OCI-LY3 (cell line): ENCODE data around the gene ADAMTS19.

Source experiments
- H2AFZ ChIP-seq: fragments of 200-600, 300-600 bp; shearing (Covaris generic); 2 replicates; pipeline ENCODE4 v1.6.0; 2014; ENCODE audit warnings: antibody characterized with exemption, low read depth, low read length
- H3K27ac ChIP-seq: fragments of 200-600, 300-600 bp; sonication (generic); 2 replicates; pipeline ENCODE4 v1.5.1; 2014; ENCODE audit warnings: mild to moderate bottlenecking, low read length, moderate library complexity, mixed read lengths
- H3K27me3 ChIP-seq: fragments of 200-600, 300-600 bp; sonication (generic); 2 replicates; pipeline ENCODE4 v1.6.1; 2014; ENCODE audit warnings: low read depth, low read length, mixed read lengths
- H3K36me3 ChIP-seq: fragments of 200-600, 300-600 bp; sonication (generic); replicated peaks from 2 replicates; pipeline ENCODE3; 2014; ENCODE audit warnings: low read depth, low read length, mixed read lengths
- H3K4me1 ChIP-seq: fragments of 300-600, 200-600 bp; sonication (generic); 2 replicates; pipeline ENCODE4 v1.6.1; 2014; ENCODE audit warnings: low read length, mixed read lengths
- H3K4me2 ChIP-seq: fragments of 200-600, 300-600 bp; sonication (generic); 2 replicates; pipeline ENCODE4 v1.6.1; 2014; ENCODE audit warnings: low read length, mixed read lengths
- H3K4me3 ChIP-seq: fragments of 300-600, 200-600 bp; sonication (generic); 2 replicates; pipeline ENCODE4 v1.5.1; 2014; ENCODE audit warnings: antibody characterized with exemption, mild to moderate bottlenecking, low read length, moderate library complexity
- H3K79me2 ChIP-seq: fragments of 300-600, 200-600 bp; shearing (Covaris generic); 2 replicates; pipeline ENCODE4 v1.6.1; 2014; ENCODE audit warnings: mild to moderate bottlenecking, low read length, mixed read lengths
- H3K9ac ChIP-seq: fragments of 300-600, 200-600 bp; shearing (Covaris generic); 2 replicates; pipeline ENCODE4 v1.6.0; 2014; ENCODE audit warnings: mild to moderate bottlenecking, low read length, moderate library complexity
- H3K9me3 ChIP-seq: fragments of 200-600, 300-600 bp; shearing (Covaris generic); 2 replicates; pipeline ENCODE4 v1.6.1; 2014; ENCODE audit warnings: low read length, mixed read lengths; ENCODE audit not compliant: insufficient read depth
- H4K20me1 ChIP-seq: fragments of 200-600, 300-600 bp; sonication (generic); 2 replicates; pipeline ENCODE4 v1.6.1; 2016; ENCODE audit warnings: low read length, mixed read lengths; ENCODE audit not compliant: insufficient read depth
- EZH2phosphoT487 ChIP-seq: fragments of 200-600 bp; shearing (Covaris generic); IDR thresholded peaks from 2 replicates; pipeline ENCODE4 v1.6.1; 2018; ENCODE audit warnings: antibody characterized with exemption, mixed run types, low read depth
- TF ChIP-seq, protein P1 (sequence below): fragments of 200-600, 300-600 bp; sonication (generic); IDR thresholded peaks from 2 replicates; pipeline ENCODE4 v1.5.1; 2014; ENCODE audit warnings: antibody characterized with exemption, low read length, low read depth

ADAMTS19 gene

DNA sequence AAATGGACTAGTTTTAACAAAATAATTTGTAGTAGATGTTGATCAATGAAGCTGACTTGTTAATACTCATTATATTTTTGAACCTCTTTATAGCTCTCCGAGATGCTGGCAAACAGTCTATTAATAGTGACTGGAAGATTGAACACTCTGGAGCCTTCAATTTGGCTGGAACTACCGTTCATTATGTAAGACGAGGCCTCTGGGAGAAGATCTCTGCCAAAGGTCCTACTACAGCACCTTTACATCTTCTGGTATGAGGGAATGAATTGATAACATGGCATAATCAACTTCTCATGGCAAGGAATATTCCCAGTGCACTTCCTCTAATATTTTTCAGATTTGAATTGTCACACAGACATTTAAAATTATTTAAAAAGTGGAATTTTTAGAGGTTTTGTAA lies 219.6 kb downstream of the ADAMTS19 start:
- Histone ChIP-seq H3K4me1 (no peaks in the 10 kb centered on the region), H3K27ac (no peak overlapping the region), H3K4me2 (no peak overlapping the region), H4K20me1 (no peaks in the 10 kb centered on the region), H2AFZ (no peak overlapping the region), H3K9ac (no peak overlapping the region), H3K36me3 (no peaks in the 10 kb centered on the region), H3K4me3 (no peak overlapping the region), H3K27me3 (no peaks in the 10 kb centered on the region), H3K9me3 (no peaks in the 10 kb centered on the region), H3K79me2 (no peaks in the 10 kb centered on the region)
- TF ChIP-seq, protein P1, sequence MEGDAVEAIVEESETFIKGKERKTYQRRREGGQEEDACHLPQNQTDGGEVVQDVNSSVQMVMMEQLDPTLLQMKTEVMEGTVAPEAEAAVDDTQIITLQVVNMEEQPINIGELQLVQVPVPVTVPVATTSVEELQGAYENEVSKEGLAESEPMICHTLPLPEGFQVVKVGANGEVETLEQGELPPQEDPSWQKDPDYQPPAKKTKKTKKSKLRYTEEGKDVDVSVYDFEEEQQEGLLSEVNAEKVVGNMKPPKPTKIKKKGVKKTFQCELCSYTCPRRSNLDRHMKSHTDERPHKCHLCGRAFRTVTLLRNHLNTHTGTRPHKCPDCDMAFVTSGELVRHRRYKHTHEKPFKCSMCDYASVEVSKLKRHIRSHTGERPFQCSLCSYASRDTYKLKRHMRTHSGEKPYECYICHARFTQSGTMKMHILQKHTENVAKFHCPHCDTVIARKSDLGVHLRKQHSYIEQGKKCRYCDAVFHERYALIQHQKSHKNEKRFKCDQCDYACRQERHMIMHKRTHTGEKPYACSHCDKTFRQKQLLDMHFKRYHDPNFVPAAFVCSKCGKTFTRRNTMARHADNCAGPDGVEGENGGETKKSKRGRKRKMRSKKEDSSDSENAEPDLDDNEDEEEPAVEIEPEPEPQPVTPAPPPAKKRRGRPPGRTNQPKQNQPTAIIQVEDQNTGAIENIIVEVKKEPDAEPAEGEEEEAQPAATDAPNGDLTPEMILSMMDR, result no peak

DNA sequence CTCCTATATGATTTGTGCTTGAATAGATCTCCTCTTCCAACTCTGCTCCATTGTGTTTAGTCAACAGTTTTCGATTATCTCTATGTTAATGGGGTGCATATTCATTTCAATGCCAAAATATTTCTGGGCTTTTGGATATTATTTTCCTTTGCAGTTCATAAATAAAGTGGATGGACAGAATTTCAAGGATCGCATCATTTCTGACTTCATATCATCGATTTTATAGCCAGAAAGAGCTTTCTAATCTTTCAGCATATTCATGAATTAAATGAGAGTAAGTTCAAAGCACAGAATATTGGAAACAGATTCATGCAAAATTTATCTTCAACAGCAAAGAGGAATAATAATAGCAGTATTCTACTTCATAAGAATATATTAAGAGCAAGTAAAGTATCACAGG lies 227.8 kb downstream of the ADAMTS19 start:
- Histone ChIP-seq H3K4me1 (no peaks in the 10 kb centered on the region), H3K9me3 (no peaks in the 10 kb centered on the region), H3K79me2 (no peaks in the 10 kb centered on the region), H3K4me3 (no peak overlapping the region), H4K20me1 (no peaks in the 10 kb centered on the region), H3K27ac (no peak overlapping the region), H3K27me3 (no peaks in the 10 kb centered on the region), H2AFZ (no peak overlapping the region), H3K36me3 (no peaks in the 10 kb centered on the region), H3K4me2 (no peak overlapping the region), H3K9ac (no peak overlapping the region)
- no peak for TF ChIP-seq EZH2phosphoT487
- TF ChIP-seq, protein P1, result no peak

DNA sequence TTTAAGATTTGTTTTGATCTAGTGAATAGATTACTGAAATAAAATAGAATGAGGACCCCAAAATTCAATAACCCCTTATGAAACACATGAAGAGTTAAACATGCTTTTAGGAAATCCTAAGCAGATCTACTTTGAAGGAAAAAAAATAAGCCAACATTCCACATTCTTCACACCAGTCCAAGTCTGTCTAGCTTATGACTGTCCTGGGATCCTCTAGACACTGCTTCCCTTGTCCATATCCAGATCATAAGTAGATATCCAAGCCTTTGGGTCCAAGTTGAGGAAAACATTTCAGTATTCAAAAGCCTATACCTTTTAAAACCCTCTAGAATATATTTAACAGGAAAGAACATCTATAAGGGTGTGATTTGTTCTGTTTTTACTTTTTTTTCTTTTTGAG lies 228.9 kb downstream of the ADAMTS19 start:
- Histone ChIP-seq H3K4me3 (no peak overlapping the region), H3K9ac (no peak overlapping the region), H3K4me1 (no peaks in the 10 kb centered on the region), H3K9me3 (no peaks in the 10 kb centered on the region), H2AFZ (no peak overlapping the region), H4K20me1 (no peaks in the 10 kb centered on the region), H3K27me3 (no peaks in the 10 kb centered on the region), H3K36me3 (no peaks in the 10 kb centered on the region), H3K4me2 (no peak overlapping the region), H3K27ac (no peak overlapping the region), H3K79me2 (no peaks in the 10 kb centered on the region)
- TF ChIP-seq, protein P1, result no peak
- TF ChIP-seq EZH2phosphoT487, result no peak

DNA sequence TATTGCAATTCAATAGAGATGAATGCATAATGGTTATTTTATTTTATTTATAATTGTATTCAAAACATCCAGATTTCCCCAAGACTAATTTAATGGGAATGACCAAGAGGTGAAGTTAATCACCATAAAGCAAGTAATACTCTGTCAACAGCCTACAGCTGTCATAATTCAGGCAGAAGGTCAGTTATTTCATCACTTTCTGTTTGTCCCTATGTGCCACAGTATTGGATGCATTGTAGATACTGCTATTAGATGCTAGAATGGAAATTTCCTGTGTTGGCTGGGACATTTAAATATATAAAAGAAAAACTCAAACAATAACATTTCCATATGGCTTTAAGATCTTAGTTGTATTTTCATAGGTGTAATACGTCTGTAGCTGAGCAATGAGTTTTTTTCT lies 231.1 kb downstream of the ADAMTS19 start:
- no peak overlapping the region for H3K4me2 ChIP-seq
- no peaks in the 10 kb centered on the region for H3K27me3 ChIP-seq
- no peak overlapping the region for H3K27ac ChIP-seq
- H4K20me1 ChIP-seq, result no peaks in the 10 kb centered on the region
- H3K79me2 ChIP-seq, result no peaks in the 10 kb centered on the region
- no peaks in the 10 kb centered on the region for H3K36me3 ChIP-seq
- no peak overlapping the region for H2AFZ ChIP-seq
- TF ChIP-seq EZH2phosphoT487, result no peak
- TF ChIP-seq, protein P1, result no peak
- H3K9me3 ChIP-seq, result no peaks in the 10 kb centered on the region
- H3K4me3 ChIP-seq, result no peak overlapping the region
- H3K9ac ChIP-seq, result no peak overlapping the region
- no peaks in the 10 kb centered on the region for H3K4me1 ChIP-seq
